KOPT-K1 (cell line): Measurements from ENCODE around the gene PCGF3.
"Not testable (repeated sequence)": the region's sequence is repeated elsewhere in the genome, so short reads cannot be mapped to it uniquely, and the experiment has no call there.

Source experiments
- H3K27ac ChIP-seq: fragments of 200-600 bp; sonication (generic); 2 replicates; pipeline ENCODE4 v1.5.1; 2016; ENCODE audit warnings: antibody characterized with exemption, mild to moderate bottlenecking, low read depth, low read length; ENCODE audit not compliant: poor library complexity, severe bottlenecking
- H3K36me3 ChIP-seq: fragments of 200-600 bp; sonication (generic); 2 replicates; pipeline ENCODE4 v1.5.1; 2017; ENCODE audit warnings: antibody characterized with exemption, mild to moderate bottlenecking, low read length, moderate library complexity; ENCODE audit not compliant: insufficient read depth
- H3K9me3 ChIP-seq: fragments of 200-600 bp; sonication (generic); 2 replicates; pipeline ENCODE4 v1.5.1; 2017; ENCODE audit warnings: antibody characterized with exemption, low read length, mild to moderate bottlenecking; ENCODE audit not compliant: insufficient read depth, poor library complexity, severe bottlenecking

Gene PCGF3

GRCh38 chr4:684623-685327, 20.9 kb upstream of the PCGF3 start:
- H3K36me3 ChIP-seq, result no peaks in the 10 kb centered on the region
- no peaks in the 10 kb centered on the region for H3K9me3 ChIP-seq
- no peak overlapping the region for H3K27ac ChIP-seq

DNA sequence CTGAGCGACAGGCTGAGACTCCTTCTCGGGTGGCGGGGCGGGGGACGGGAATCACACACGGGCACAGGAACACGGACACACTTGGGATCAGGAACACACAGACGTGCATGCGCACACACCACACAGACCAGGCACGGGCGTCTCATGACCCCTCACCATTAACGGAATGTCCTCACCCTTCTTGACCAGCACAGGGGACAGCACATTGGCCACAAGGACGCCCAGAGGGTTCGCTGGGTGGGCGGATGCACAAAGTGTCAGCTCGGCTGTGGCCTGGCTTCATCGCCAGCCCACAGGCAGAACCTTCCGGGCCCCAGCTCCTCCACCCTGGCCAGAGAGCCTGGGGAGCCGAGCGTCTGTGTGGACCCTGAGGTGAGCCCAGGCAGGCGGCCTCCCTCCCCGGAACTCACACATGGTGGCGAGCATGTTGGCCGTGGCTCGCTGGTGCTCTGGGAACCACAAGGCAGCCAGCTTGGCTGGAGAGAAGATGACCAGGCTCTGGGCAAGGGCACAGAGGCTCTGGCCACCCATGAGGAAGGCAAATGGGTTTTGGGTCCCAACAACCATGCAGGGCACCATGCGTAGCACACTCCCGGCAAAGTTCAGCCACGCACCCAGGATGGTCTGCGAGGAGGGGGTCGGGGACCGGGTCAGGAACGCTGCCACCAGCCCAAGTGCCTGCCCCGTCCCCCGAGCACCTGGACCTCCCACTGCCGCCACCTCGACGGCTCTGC, 19.8 kb upstream of the PCGF3 start:
- Histone ChIP-seq H3K9me3 (no peaks in the 10 kb centered on the region), H3K27ac (no peak overlapping the region), H3K36me3 (no peaks in the 10 kb centered on the region)

DNA sequence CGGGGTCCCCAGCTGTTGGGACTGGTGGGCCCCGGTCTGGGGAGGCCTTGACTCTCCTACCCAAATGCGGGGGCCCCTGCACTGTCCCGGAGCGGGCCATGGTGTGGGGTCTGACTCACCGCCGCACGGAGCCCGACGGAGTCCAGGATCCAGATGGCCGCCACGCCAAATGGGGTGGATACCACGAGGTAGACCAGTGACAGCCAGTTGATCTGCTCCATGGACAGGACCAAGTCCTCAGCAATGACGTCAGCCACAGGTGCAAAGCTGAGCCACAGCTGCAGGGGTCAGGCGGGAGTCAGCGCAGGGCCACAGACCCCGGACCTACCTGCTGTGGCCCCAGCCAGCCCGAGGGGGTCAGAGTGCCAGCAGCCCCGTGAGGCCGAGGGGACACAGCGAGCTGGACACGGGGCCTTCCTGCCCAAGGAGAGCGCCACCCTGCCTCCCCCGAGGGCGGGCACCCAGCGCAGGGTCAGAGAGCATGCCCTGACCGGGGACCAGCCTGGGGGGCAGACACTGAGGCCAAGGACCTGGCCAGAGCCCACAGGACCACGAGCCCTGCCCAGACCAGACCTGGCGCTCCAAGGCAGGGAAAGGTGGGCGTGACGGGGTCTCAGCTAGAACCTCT, 19.1 kb upstream of the PCGF3 start:
- Histone ChIP-seq H3K9me3 (no peaks in the 10 kb centered on the region), H3K36me3 (no peaks in the 10 kb centered on the region), H3K27ac (no peak overlapping the region)

- Histone ChIP-seq H3K9me3 (no peaks in the 10 kb centered on the region), H3K36me3 (no peaks in the 10 kb centered on the region), H3K27ac (no peak overlapping the region)
Observed at GRCh38 chr4:687048-687970, 18.3 kb upstream of the PCGF3 start.

DNA sequence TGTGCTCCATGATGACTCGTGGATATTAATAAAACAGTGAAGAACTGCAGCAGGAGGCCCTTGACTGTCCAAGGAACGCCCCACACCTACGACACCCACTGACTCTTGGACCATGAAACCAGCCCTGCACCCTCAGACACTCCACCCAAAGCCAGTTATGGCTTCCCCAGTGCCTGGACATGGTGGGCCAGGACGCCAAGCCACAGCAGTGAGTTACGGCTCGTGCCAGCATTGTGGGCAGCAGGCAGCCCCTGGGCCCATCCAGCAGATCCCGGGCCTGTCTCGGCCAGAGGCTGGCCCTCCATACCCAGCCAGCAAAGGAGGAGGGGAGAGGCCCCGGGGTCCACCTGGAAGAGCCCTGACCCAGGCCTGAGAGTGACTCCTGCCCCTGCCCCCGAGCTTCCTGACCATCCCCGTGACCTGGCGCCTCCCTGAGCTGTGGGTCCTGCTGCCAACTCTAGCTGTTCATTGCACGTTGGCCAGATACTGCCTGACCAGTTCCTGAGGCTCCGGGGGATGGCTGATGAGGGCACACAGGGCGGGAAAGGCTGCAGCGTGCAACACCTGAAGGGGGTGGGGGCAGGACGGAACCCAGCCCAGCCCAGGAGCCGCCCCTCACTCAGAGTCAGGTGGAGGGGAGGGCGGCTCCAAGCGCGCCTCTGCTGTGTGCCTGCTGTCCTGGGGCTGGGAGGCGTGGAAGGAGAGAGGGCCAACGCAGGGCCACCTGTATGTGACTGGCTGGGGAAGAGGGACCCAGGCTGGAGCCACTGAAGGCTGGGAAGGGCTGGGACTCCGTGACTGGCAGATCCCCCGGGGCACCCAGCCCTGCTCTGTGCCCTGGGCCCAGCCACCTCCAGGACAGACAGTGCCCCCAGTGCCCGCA, 17.4 kb upstream of the PCGF3 start:
- H3K27ac ChIP-seq, result no peak overlapping the region
- H3K9me3 ChIP-seq, result no peaks in the 10 kb centered on the region

GRCh38 chr4:688854-689681, 16.6 kb upstream of the PCGF3 start, which contains the start of gene SLC49A3:
TSS of gene SLC49A3 (minus strand) at chr4:689151. CDS start at chr4:689127, 24 bp downstream.
- H3K9me3 ChIP-seq, result no peaks in the 10 kb centered on the region
- H3K27ac ChIP-seq, result no peak within 1 kb of the TSS
- no peaks in the 10 kb centered on the region for H3K36me3 ChIP-seq

More for the DNA sequence above, 17.4 kb upstream of the PCGF3 start:
- H3K36me3 ChIP-seq, result no peaks in the 10 kb centered on the region

DNA sequence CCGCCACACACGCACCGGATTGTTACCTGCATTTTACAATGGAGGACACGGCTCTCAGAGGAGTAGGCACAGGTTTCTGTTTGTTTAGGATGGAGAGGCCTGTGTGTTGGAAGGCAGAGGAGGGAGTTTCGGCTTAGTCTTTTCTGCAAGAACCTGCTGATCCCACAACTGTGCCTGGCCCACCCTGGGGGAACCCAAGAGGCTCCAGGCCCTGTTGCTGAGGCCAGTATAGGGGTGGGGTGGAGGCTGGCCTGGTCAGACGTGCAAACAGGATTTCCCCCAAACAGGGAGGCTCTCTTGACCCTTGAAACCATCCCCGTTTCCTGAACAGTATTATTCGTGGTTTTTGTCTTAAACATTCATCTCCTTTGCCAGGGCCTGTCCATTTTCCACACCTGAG, 15.9 kb upstream of the PCGF3 start:
- no peaks in the 10 kb centered on the region for H3K36me3 ChIP-seq
- no peaks in the 10 kb centered on the region for H3K9me3 ChIP-seq
- no peak overlapping the region for H3K27ac ChIP-seq

GRCh38 chr4:692771-693554, 12.7 kb upstream of the PCGF3 start:
- H3K9me3 ChIP-seq, result no peaks in the 10 kb centered on the region
- no peaks in the 10 kb centered on the region for H3K36me3 ChIP-seq
- H3K27ac ChIP-seq, result no peak overlapping the region

GRCh38 chr4:694341-694940, 11.2 kb upstream of the PCGF3 start:
- H3K27ac ChIP-seq, H3K9me3 ChIP-seq, H3K36me3 ChIP-seq: not testable (repeated sequence)

DNA sequence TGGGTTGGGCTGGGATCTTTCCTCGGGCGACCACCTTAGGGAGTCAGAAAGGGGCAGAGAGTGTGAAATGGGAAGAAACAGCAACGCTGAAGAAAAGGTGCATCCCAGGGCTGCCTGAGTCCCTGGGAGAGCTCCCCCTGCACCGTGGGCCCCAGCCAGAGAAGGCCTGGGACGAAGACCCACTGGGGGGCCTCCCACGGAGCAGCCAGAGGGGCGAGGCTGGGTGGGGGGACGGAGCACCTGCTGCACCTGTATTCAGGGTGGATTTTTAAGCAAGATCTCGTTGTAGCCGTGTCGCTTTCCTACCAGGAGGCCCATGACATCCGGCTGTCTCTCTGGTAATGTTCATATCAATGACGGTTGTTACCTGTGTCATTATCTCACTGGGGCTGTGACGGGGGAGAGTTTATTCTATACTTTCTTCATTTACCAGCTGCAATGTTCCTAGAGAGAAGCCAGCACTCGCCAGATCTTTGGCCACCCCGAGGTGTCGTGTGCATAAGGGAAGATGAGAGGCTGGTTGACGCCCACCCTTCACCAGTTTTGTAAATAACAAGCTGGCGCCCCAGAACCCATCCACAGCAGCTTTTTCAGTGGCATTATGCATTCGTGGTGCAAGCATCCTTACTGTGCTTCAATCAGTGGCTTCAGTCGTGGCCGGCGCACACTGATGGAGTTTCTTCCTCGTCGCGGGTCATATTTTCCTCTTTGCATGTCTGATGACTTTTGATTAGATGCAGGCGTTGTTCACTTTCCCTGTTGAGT, 5.6 kb upstream of the PCGF3 start:
- H3K27ac ChIP-seq, result no peak overlapping the region
- H3K9me3 ChIP-seq, result no peaks in the 10 kb centered on the region
- no peaks in the 10 kb centered on the region for H3K36me3 ChIP-seq

DNA sequence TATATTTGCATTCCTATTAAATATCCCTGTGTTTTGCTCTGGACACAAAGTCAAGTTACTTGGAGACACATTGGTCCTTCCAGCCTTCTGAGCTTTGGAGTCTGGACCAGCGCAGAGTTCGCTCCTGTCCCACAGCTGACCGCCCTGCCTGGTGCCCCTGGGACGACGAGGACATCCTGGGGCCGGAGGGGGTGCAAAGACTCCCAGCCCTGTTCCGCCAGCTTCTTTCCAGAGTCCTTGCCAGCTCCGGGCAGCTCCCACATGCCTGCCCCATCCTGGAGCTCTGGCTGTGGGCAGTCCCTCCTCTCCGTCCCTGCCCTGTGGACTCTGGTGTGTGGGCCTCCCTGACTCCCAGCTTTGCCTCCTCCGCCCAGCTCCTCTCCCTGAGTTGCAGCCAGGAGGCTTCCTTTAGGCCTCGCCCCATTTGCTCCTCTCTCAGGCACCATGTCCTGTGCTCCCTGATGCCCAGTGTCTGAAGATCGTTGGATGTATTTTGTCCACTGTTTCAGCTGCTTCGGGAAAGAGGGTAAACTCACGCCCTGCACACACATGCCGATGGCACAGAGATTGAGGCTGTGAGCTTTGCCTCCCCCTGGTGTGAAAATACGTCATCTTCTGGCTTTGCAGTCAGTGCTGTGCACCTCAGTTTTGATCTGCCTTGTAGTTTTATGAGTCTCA, 4.9 kb upstream of the PCGF3 start:
- no peaks in the 10 kb centered on the region for H3K9me3 ChIP-seq
- no peaks in the 10 kb centered on the region for H3K36me3 ChIP-seq
- no peak overlapping the region for H3K27ac ChIP-seq
